ENCODE measurements around the gene TOMM7.
"Not testable (repeated sequence)": the region's sequence is repeated elsewhere in the genome, so short reads cannot be mapped to it uniquely, and the experiment has no call there.

The TOMM7 gene

GRCh38 chr7:22837308-22837707, 14.7 kb upstream of the TOMM7 start:
- Histone ChIP-seq H3K36me3 (ENCODE audit: control insufficient read depth in 2 of 2, insufficient read depth in 2 of 2, low read length in 2 of 2) (no peaks in the 10 kb centered on the region), H3K4me1 (ENCODE audit: control insufficient read depth, insufficient read depth, low read length) (peaks cover 8% of the 10 kb centered on the region), H3K9ac (ENCODE audit: low read length in 2 of 2) (no peak overlapping the region), H3K27ac (ENCODE audit: low read length) (no peak overlapping the region), H3K9me3 (ENCODE audit: control insufficient read depth in 2 of 2, low read length in 2 of 2) (no peaks in the 10 kb centered on the region), H3K4me3 (ENCODE audit: low read length in 2 of 2) (no peak overlapping the region), H3K27me3 (ENCODE audit: control insufficient read depth in 1 of 2, insufficient read depth in 2 of 2, low read length in 2 of 2) (no peaks in the 10 kb centered on the region)

DNA sequence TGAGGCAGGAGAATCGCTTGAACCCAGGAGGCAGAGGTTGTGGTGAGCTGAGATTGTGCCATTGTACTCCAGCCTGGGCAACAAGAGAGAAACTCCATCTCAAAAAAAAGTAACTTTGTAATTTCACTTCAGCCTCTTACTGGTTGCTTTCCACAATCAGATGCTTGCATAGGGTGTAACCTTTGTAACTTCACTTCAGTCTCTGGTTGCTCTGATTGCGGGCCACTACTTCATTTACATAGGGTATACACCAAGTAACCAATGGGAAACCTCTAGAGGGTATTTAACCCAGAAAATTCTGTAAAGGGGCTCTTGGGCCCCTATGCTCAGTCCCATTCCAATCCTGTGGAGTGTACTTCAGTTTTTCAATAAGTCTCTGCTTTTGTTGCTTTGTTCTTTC, 13.9 kb upstream of the TOMM7 start:
- not testable (repeated sequence) for H3K27ac ChIP-seq (ENCODE audit: low read length); H3K9me3 ChIP-seq (ENCODE audit: control insufficient read depth in 2 of 2, low read length in 2 of 2); H3K36me3 ChIP-seq (ENCODE audit: control insufficient read depth in 2 of 2, insufficient read depth in 2 of 2, low read length in 2 of 2); H3K4me1 ChIP-seq (ENCODE audit: control insufficient read depth, insufficient read depth, low read length); H3K4me3 ChIP-seq (ENCODE audit: low read length in 2 of 2); H3K27me3 ChIP-seq (ENCODE audit: control insufficient read depth in 1 of 2, insufficient read depth in 2 of 2, low read length in 2 of 2); H3K9ac ChIP-seq (ENCODE audit: low read length in 2 of 2)

DNA sequence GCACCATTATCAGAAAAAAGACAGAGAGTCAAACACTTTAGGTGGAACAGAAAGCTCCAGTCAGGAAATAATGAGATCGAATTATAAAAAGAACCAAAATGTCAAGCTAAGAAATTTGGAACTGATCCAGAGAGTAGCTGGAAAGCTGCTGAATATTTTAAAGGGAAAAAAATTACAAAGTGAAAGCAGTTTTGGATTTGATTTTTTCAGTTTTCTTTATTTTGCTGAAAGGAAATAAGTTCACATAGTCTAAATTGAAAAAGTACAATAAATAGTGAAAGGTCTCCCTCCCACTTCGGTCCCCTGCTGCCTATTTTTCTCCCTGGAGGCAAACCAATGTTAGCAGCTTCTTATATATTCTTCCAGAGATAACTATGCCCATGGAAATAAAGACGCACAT, 11.3 kb upstream of the TOMM7 start:
- Histone ChIP-seq H3K4me1 (ENCODE audit: control insufficient read depth, insufficient read depth, low read length) (peaks cover under 1% of the 10 kb centered on the region), H3K4me3 (ENCODE audit: low read length in 2 of 2) (no peak overlapping the region), H3K9me3 (ENCODE audit: control insufficient read depth in 2 of 2, low read length in 2 of 2) (no peaks in the 10 kb centered on the region), H3K36me3 (ENCODE audit: control insufficient read depth in 2 of 2, insufficient read depth in 2 of 2, low read length in 2 of 2) (no peaks in the 10 kb centered on the region), H3K27ac (ENCODE audit: low read length) (no peak overlapping the region), H3K9ac (ENCODE audit: low read length in 2 of 2) (no peak overlapping the region), H3K27me3 (ENCODE audit: control insufficient read depth in 1 of 2, insufficient read depth in 2 of 2, low read length in 2 of 2) (no peaks in the 10 kb centered on the region)

DNA sequence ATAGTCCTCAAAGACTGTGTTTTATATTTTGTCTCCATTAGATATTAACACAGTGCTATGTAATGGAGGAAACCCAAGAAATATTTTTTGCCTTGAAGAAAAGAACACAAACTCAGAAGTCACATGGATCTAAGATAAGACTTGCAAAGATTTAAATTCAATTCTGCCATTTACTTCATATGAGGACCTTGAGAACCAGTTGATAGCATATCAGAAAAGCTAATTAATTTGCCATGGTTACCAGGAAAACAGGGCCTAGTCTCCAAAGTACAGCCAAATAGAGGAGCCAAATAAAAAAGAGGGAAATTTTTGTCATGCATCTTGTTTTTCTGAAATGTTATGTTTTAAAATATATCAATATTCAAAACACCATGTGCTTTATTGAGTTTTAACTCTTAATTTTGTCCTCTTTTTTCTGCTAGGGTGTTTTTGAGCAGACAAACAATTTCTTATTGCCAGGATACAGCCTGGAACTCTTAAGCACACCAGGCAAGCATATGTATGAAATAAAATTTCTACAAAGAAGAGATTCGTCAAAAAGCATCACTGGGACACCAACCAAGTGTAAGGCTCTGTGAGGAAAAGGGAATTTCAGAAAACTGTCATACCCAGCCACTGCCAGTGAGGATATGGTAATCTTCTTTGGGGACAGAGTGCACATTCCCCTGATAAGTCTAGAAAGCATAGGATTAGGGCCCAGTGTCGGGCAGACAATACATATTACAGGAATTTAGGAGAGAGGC, 10.6 kb upstream of the TOMM7 start:
- Histone ChIP-seq H3K9ac (ENCODE audit: low read length in 2 of 2) (no peak overlapping the region), H3K27me3 (ENCODE audit: control insufficient read depth in 1 of 2, insufficient read depth in 2 of 2, low read length in 2 of 2) (no peaks in the 10 kb centered on the region), H3K27ac (ENCODE audit: low read length) (no peak overlapping the region), H3K4me1 (ENCODE audit: control insufficient read depth, insufficient read depth, low read length) (no peaks in the 10 kb centered on the region), H3K9me3 (ENCODE audit: control insufficient read depth in 2 of 2, low read length in 2 of 2) (no peaks in the 10 kb centered on the region), H3K4me3 (ENCODE audit: low read length in 2 of 2) (no peak overlapping the region), H3K36me3 (ENCODE audit: control insufficient read depth in 2 of 2, insufficient read depth in 2 of 2, low read length in 2 of 2) (no peaks in the 10 kb centered on the region)

DNA sequence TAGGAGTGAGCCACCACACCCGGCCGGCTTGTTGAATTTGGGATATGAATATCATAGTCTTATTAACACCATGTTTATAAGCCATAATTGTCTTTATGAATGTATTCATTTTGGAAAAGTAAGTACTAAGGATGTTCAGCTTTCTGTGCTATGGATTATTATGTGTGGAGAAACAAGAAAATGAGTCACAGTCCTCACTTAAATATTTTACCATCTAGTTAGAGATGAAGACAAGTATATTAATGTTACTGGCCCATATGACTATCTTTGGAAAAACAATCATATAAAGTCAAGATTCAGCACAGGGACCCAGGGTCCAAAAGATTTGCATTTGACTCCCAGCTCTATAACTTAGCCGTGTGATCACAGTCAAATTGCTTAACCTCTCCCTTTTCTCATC, 9.8 kb upstream of the TOMM7 start:
- H3K9ac ChIP-seq (ENCODE audit: low read length in 2 of 2) = no peak overlapping the region

GRCh38 chr7:22831602-22832305, 9.1 kb upstream of the TOMM7 start:
- H3K27me3 ChIP-seq (ENCODE audit: control insufficient read depth in 1 of 2, insufficient read depth in 2 of 2, low read length in 2 of 2) = no peaks in the 10 kb centered on the region
- no peak overlapping the region for H3K4me3 ChIP-seq (ENCODE audit: low read length in 2 of 2)
- no peak overlapping the region for H3K27ac ChIP-seq (ENCODE audit: low read length)
- no peaks in the 10 kb centered on the region for H3K9me3 ChIP-seq (ENCODE audit: control insufficient read depth in 2 of 2, low read length in 2 of 2)
- no peaks in the 10 kb centered on the region for H3K36me3 ChIP-seq (ENCODE audit: control insufficient read depth in 2 of 2, insufficient read depth in 2 of 2, low read length in 2 of 2)
- H3K4me1 ChIP-seq (ENCODE audit: control insufficient read depth, insufficient read depth, low read length) = no peaks in the 10 kb centered on the region
- H3K9ac ChIP-seq (ENCODE audit: low read length in 2 of 2) = no peak overlapping the region

More for the DNA sequence above, 9.8 kb upstream of the TOMM7 start:
- Histone ChIP-seq H3K4me1 (ENCODE audit: control insufficient read depth, insufficient read depth, low read length) (no peaks in the 10 kb centered on the region), H3K27ac (ENCODE audit: low read length) (no peak overlapping the region), H3K36me3 (ENCODE audit: control insufficient read depth in 2 of 2, insufficient read depth in 2 of 2, low read length in 2 of 2) (no peaks in the 10 kb centered on the region), H3K4me3 (ENCODE audit: low read length in 2 of 2) (no peak overlapping the region), H3K9me3 (ENCODE audit: control insufficient read depth in 2 of 2, low read length in 2 of 2) (no peaks in the 10 kb centered on the region), H3K27me3 (ENCODE audit: control insufficient read depth in 1 of 2, insufficient read depth in 2 of 2, low read length in 2 of 2) (no peaks in the 10 kb centered on the region)

- Histone ChIP-seq H3K27ac (ENCODE audit: low read length) (no peak overlapping the region), H3K9ac (ENCODE audit: low read length in 2 of 2) (no peak overlapping the region), H3K27me3 (ENCODE audit: control insufficient read depth in 1 of 2, insufficient read depth in 2 of 2, low read length in 2 of 2) (no peaks in the 10 kb centered on the region), H3K4me3 (ENCODE audit: low read length in 2 of 2) (no peak overlapping the region), H3K4me1 (ENCODE audit: control insufficient read depth, insufficient read depth, low read length) (peaks cover 5% of the 10 kb centered on the region), H3K36me3 (ENCODE audit: control insufficient read depth in 2 of 2, insufficient read depth in 2 of 2, low read length in 2 of 2) (no peaks in the 10 kb centered on the region), H3K9me3 (ENCODE audit: control insufficient read depth in 2 of 2, low read length in 2 of 2) (no peaks in the 10 kb centered on the region)
These were observed 4.9 kb upstream of the TOMM7 start for GRCh38 chr7:22827563-22827962.

- no peak overlapping the region for H3K9ac ChIP-seq (ENCODE audit: low read length in 2 of 2)
- no peaks in the 10 kb centered on the region for H3K9me3 ChIP-seq (ENCODE audit: control insufficient read depth in 2 of 2, low read length in 2 of 2)
- H3K36me3 ChIP-seq (ENCODE audit: control insufficient read depth in 2 of 2, insufficient read depth in 2 of 2, low read length in 2 of 2) = no peaks in the 10 kb centered on the region
- peaks cover 8% of the 10 kb centered on the region for H3K4me1 ChIP-seq (ENCODE audit: control insufficient read depth, insufficient read depth, low read length)
- no peak overlapping the region for H3K4me3 ChIP-seq (ENCODE audit: low read length in 2 of 2)
- no peak overlapping the region for H3K27ac ChIP-seq (ENCODE audit: low read length)
- H3K27me3 ChIP-seq (ENCODE audit: control insufficient read depth in 1 of 2, insufficient read depth in 2 of 2, low read length in 2 of 2) = no peaks in the 10 kb centered on the region
These were observed 3.9 kb upstream of the TOMM7 start for GRCh38 chr7:22826593-22826992.

DNA sequence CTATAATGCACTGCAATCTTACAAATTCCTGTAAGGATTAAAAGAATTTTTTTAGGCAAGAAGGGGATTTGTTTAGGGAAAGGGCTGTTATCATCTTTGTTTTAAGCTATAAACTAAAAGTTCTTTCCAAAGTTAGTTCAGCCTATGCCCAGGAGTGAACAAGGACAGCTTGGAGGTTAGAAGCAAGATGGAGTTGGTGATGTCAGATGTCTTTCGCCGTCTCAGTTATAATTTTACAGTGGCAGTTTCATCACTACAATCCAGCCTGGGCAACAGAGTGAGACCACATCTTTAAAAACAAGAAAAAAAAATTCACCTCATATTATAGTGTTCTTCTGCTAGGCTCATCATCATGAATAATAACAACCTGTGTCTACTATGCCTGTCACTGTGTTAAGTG, 2.1 kb upstream of the TOMM7 start:
- Histone ChIP-seq H3K27me3 (ENCODE audit: control insufficient read depth in 1 of 2, insufficient read depth in 2 of 2, low read length in 2 of 2) (no peaks in the 10 kb centered on the region), H3K27ac (ENCODE audit: low read length) (no peak overlapping the region), H3K9me3 (ENCODE audit: control insufficient read depth in 2 of 2, low read length in 2 of 2) (no peaks in the 10 kb centered on the region), H3K9ac (ENCODE audit: low read length in 2 of 2) (no peak overlapping the region), H3K36me3 (ENCODE audit: control insufficient read depth in 2 of 2, insufficient read depth in 2 of 2, low read length in 2 of 2) (peaks cover 0 to 2% of the 10 kb centered on the region in 2 donors), H3K4me3 (ENCODE audit: low read length in 2 of 2) (no peak overlapping the region), H3K4me1 (ENCODE audit: control insufficient read depth, insufficient read depth, low read length) (peaks cover 12% of the 10 kb centered on the region)

- Histone ChIP-seq H3K9me3 (ENCODE audit: control insufficient read depth in 2 of 2, low read length in 2 of 2) (no peaks in the 10 kb centered on the region), H3K4me1 (ENCODE audit: control insufficient read depth, insufficient read depth, low read length) (peaks cover 12% of the 10 kb centered on the region), H3K9ac (ENCODE audit: low read length in 2 of 2) (peak overlapping the region; percentile 79 to 97), H3K27ac (ENCODE audit: low read length) (peak overlapping the region; percentile 80), H3K4me3 (ENCODE audit: low read length in 2 of 2) (peak overlapping the region; percentile 95 to 99), H3K27me3 (ENCODE audit: control insufficient read depth in 1 of 2, insufficient read depth in 2 of 2, low read length in 2 of 2) (no peaks in the 10 kb centered on the region), H3K36me3 (ENCODE audit: control insufficient read depth in 2 of 2, insufficient read depth in 2 of 2, low read length in 2 of 2) (peaks cover 0 to 2% of the 10 kb centered on the region in 2 donors)
These were observed 471 bp upstream of the TOMM7 start for GRCh38 chr7:22823142-22823497.

Data from stomach smooth muscle (tissue), 2 donors.